Neural progenitor cell (in vitro differentiated cells): ENCODE results near the gene LTB4R. TPM values are rescaled to one million over a fixed set of nuclear protein-coding genes. Genes with fewer than 3 reads are reported as not detected.

Experiments used
- DNase-seq: peaks from one replicate; pipeline ENCODE4 v3.0.0-alpha.2; 2016; ENCODE audit warnings: low spot score
- H2AFZ ChIP-seq: fragments of 200-600 bp; sonication (generic); replicated peaks from 2 replicates; pipeline ENCODE4 v1.6.1; 2016; ENCODE audit warnings: antibody characterized with exemption
- H3F3A ChIP-seq: fragments of 200-600 bp; sonication (generic); 2 replicates; pipeline ENCODE4 v1.6.1; 2016; ENCODE audit warnings: antibody characterized with exemption, low read depth
- H3K27ac ChIP-seq: fragments of 200-600 bp; sonication (generic); 2 replicates; pipeline ENCODE4 v1.5.1; 2016; ENCODE audit warnings: mild to moderate bottlenecking
- H3K27me3 ChIP-seq: fragments of 200-600 bp; sonication (generic); 2 replicates; pipeline ENCODE4 v1.6.1; 2016; ENCODE audit warnings: mild to moderate bottlenecking, moderate library complexity
- H3K36me3 ChIP-seq: fragments of 200-600 bp; sonication (generic); 2 replicates; pipeline ENCODE4 v1.5.1; 2016
- H3K4me1 ChIP-seq: fragments of 200-600 bp; sonication (generic); 2 replicates; pipeline ENCODE4 v1.6.1; 2016; ENCODE audit warnings: mixed run types
- H3K4me2 ChIP-seq: fragments of 200-600 bp; sonication (generic); 2 replicates; pipeline ENCODE4 v1.6.1; 2016
- H3K4me3 ChIP-seq: fragments of 200-600 bp; sonication (generic); 2 replicates; pipeline ENCODE4 v1.5.1; 2016
- H3K79me2 ChIP-seq: fragments of 200-600 bp; sonication (generic); 2 replicates; pipeline ENCODE4 v1.6.1; 2016; ENCODE audit warnings: low read depth
- H3K9ac ChIP-seq: fragments of 200-600 bp; sonication (generic); 2 replicates; pipeline ENCODE4 v1.6.1; 2016
- H3K9me3 ChIP-seq: fragments of 200-600 bp; sonication (generic); 2 replicates; pipeline ENCODE4 v1.5.1; 2016; ENCODE audit warnings: low read depth
- H4K20me1 ChIP-seq: fragments of 200-600 bp; sonication (generic); 2 replicates; pipeline ENCODE4 v1.6.1; 2016; ENCODE audit warnings: low read depth
- H3K27ac Mint-ChIP-seq: 3 replicates; pipeline ENCODE4 v1.8.0; 2021; ENCODE audit warnings: mixed read lengths
- H3K27me3 Mint-ChIP-seq: 2 replicates; pipeline ENCODE4 v1.8.0; 2022; ENCODE audit warnings: low read depth, mild to moderate bottlenecking, inconsistent platforms, moderate library complexity, mixed read lengths; ENCODE audit not compliant: insufficient read depth
- H3K36me3 Mint-ChIP-seq: 3 replicates; pipeline ENCODE4 v1.8.0; 2021; ENCODE audit warnings: mixed read lengths
- H3K4me1 Mint-ChIP-seq: 3 replicates; pipeline ENCODE4 v1.8.0; 2021; ENCODE audit warnings: mixed read lengths
- H3K4me3 Mint-ChIP-seq: 3 replicates; pipeline ENCODE4 v1.8.0; 2021; ENCODE audit warnings: mild to moderate bottlenecking, moderate library complexity, mixed read lengths
- H3K9me3 Mint-ChIP-seq: 3 replicates; pipeline ENCODE4 v1.8.0; 2020; ENCODE audit warnings: mixed read lengths
- EZH2 ChIP-seq: fragments of 200-600 bp; sonication (generic); IDR thresholded peaks from 2 replicates; pipeline ENCODE4 v1.6.1; 2017; ENCODE audit warnings: antibody characterized with exemption, mild to moderate bottlenecking, moderate library complexity
- EZH2phosphoT487 ChIP-seq: fragments of 200-600 bp; sonication (generic); IDR thresholded peaks from 2 replicates; pipeline ENCODE4 v1.6.1; 2017; ENCODE audit warnings: antibody characterized with exemption
- total RNA-seq: library from RNA; depleted of rRNA; stranded (reverse); fragments of >200 nt; gene quantifications from 2 replicates; pipeline ENCODE4 v1.2.3, GENCODE V29; 2015; ENCODE audit warnings: low replicate concordance
- TF ChIP-seq, protein P1 (sequence below): fragments of 200-600 bp; sonication (generic); IDR thresholded peaks from 2 replicates; pipeline ENCODE4 v1.5.1; 2017; ENCODE audit warnings: antibody characterized with exemption, mild to moderate bottlenecking

Gene LTB4R
- total RNA-seq, 1 donor from 2014 or later = 1.9 TPM

DNA sequence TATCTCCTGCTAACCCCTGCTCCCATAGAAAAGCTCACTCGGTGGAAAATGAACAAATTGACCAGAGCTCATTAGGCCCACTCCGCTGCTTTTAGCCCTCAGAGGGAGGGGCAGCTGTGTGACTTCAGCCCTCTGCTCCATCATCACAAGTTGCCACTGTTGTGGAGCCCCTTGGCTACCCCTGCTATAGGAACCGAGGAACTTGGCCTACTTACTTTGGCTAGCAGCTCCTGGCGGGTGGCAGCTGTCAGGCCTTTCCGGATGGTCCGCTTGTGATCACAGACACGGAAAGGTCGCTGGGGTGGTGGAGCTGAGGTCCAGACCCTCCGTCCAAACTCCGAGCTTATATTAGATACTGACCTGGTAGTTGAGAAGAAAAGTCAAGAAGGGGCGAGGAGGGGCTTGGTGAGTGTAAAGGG, 4.1 kb upstream of the LTB4R start:
- TF ChIP-seq EZH2phosphoT487 (no peak), EZH2 (no peak)
- TF ChIP-seq, protein P1, sequence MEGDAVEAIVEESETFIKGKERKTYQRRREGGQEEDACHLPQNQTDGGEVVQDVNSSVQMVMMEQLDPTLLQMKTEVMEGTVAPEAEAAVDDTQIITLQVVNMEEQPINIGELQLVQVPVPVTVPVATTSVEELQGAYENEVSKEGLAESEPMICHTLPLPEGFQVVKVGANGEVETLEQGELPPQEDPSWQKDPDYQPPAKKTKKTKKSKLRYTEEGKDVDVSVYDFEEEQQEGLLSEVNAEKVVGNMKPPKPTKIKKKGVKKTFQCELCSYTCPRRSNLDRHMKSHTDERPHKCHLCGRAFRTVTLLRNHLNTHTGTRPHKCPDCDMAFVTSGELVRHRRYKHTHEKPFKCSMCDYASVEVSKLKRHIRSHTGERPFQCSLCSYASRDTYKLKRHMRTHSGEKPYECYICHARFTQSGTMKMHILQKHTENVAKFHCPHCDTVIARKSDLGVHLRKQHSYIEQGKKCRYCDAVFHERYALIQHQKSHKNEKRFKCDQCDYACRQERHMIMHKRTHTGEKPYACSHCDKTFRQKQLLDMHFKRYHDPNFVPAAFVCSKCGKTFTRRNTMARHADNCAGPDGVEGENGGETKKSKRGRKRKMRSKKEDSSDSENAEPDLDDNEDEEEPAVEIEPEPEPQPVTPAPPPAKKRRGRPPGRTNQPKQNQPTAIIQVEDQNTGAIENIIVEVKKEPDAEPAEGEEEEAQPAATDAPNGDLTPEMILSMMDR = no peak
- no peak overlapping the region for H3K9ac ChIP-seq
- H4K20me1 ChIP-seq = no peaks in the 10 kb centered on the region
- H3K27me3 ChIP-seq = no peaks in the 10 kb centered on the region
- DNase-seq = no peak
- no peaks in the 10 kb centered on the region for H3K4me1 ChIP-seq
- peaks cover 5% of the 10 kb centered on the region for H3K4me1 Mint-ChIP-seq
- H3F3A ChIP-seq = no peaks in the 10 kb centered on the region
- H3K4me3 ChIP-seq = no peak overlapping the region
- no peak overlapping the region for H2AFZ ChIP-seq
- H3K36me3 Mint-ChIP-seq = peaks cover 19% of the 10 kb centered on the region
- H3K27ac ChIP-seq = no peak overlapping the region
- H3K27ac Mint-ChIP-seq = no peak overlapping the region
- H3K79me2 ChIP-seq = no peaks in the 10 kb centered on the region
- no peak overlapping the region for H3K4me3 Mint-ChIP-seq
- no peak overlapping the region for H3K4me2 ChIP-seq
- H3K27me3 Mint-ChIP-seq = peaks cover 10% of the 10 kb centered on the region
- H3K9me3 Mint-ChIP-seq = no peaks in the 10 kb centered on the region
- H3K9me3 ChIP-seq = no peaks in the 10 kb centered on the region
- no peaks in the 10 kb centered on the region for H3K36me3 ChIP-seq

- Mint-ChIP-seq H3K9me3 (no peaks in the 10 kb centered on the region), H3K36me3 (peaks cover 16% of the 10 kb centered on the region), H3K4me1 (peaks cover 5% of the 10 kb centered on the region), H3K27me3 (peaks cover 10% of the 10 kb centered on the region), H3K4me3 (no peak within 1 kb of the TSS), H3K27ac (no peak within 1 kb of the TSS)
- TF ChIP-seq, protein P1 = peak; percentile 92
- TF ChIP-seq EZH2phosphoT487 (no peak), EZH2 (no peak)
- Histone ChIP-seq H3K9me3 (no peaks in the 10 kb centered on the region), H4K20me1 (no peaks in the 10 kb centered on the region), H3K4me3 (no peak within 1 kb of the TSS), H3K27ac (no peak within 1 kb of the TSS), H3K36me3 (no peaks in the 10 kb centered on the region), H3K9ac (no peak within 1 kb of the TSS), H2AFZ (no peak within 1 kb of the TSS), H3F3A (no peaks in the 10 kb centered on the region), H3K79me2 (no peaks in the 10 kb centered on the region), H3K4me1 (no peaks in the 10 kb centered on the region), H3K4me2 (no peak within 1 kb of the TSS), H3K27me3 (no peaks in the 10 kb centered on the region)
- peak; percentile 66 for DNase-seq
Measured at GRCh38 chr14:24307575-24308341, 3.5 kb upstream of the LTB4R start, which contains the start of gene CIDEB. CIDEB (minus strand) TSS chr14:24307977; CDS start chr14:24307858, 119 bp downstream.

DNA sequence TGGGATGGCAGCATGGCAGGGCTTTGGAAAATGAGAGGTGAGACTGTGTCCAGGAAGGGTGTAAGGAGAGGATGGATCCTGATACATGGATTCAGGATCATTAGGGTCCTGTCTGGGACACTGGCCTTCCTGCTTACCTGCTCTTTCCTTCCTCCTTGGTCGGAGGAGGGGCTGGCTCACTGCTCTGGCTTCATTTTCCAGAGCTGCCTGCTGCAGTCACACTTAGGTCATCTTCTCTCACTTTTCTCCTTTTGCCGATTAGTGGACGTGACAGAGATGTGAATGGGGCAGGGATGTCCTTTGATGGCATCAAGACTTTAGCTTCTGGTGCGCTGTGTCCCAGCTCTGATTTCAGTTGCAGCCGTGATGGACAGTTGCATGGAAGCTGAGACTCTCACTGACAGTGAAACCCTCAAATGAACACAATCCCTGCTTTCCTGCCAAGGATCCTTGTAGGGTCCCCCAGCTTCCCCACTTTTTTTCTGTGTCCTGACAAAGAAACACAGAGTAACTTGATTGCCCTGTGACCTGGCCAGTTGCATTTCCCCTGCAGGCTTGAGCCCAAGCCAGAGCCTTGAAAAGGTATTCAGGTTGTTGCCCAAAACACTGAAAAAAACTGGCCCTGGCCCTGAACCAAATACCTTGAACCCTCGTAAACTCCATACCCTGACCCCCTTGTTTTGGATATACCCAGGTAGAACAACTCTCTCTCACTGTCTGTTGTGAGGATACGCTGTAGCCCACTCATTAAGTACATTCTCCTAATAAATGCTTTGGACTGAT, 2.8 kb upstream of the LTB4R start:
- no peaks in the 10 kb centered on the region for H3K9me3 ChIP-seq
- H3K27me3 ChIP-seq = no peaks in the 10 kb centered on the region
- H3K27ac ChIP-seq = no peak overlapping the region
- H3K4me3 ChIP-seq = no peak overlapping the region
- H3K9me3 Mint-ChIP-seq = no peaks in the 10 kb centered on the region
- TF ChIP-seq EZH2 (no peak), EZH2phosphoT487 (no peak)
- TF ChIP-seq, protein P1 = no peak
- no peak overlapping the region for H3K27ac Mint-ChIP-seq
- H3K36me3 Mint-ChIP-seq = peaks cover 14% of the 10 kb centered on the region
- DNase-seq = no peak
- H3K36me3 ChIP-seq = no peaks in the 10 kb centered on the region
- no peaks in the 10 kb centered on the region for H3F3A ChIP-seq
- H2AFZ ChIP-seq = no peak overlapping the region
- no peaks in the 10 kb centered on the region for H3K4me1 ChIP-seq
- H3K79me2 ChIP-seq = no peaks in the 10 kb centered on the region
- peaks cover 5% of the 10 kb centered on the region for H3K4me1 Mint-ChIP-seq
- H3K4me3 Mint-ChIP-seq = no peak overlapping the region
- H3K4me2 ChIP-seq = no peak overlapping the region
- no peak overlapping the region for H3K9ac ChIP-seq
- H3K27me3 Mint-ChIP-seq = peaks cover 10% of the 10 kb centered on the region
- no peaks in the 10 kb centered on the region for H4K20me1 ChIP-seq
